Activated T-cell treated with anti-CD3 and anti-CD28 coated beads for 24 hours (primary cell): Measurements from ENCODE around the gene CST9.
"Not testable (repeated sequence)": the region's sequence is repeated elsewhere in the genome, so short reads cannot be mapped to it uniquely, and the experiment has no call there.

Experiments
- DNase-seq: peaks from one replicate; pipeline ENCODE4 v3.0.0-alpha.2; 2020; ENCODE audit warnings: low read depth

CST9 gene

DNA sequence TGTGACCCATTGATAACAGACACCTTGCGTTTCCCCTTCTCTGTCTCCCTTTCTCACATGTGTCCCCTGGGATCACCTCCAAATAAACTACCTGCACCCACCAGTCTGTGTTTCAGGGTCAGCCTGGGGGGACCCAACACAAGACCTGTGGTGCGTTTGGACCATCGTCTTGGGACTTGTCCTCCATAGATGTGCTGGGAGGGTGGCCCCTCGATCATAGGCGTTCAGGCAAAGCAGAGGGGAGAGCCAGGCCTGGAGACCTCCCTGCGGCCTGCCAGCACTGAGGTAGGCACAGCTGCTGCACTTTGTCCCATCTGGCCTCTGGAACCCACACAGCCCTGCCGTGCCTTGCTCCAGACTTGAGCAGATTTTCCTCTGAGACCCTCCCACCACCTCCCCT, 18.1 kb downstream of the CST9 start:
- no peak for DNase-seq

DNA sequence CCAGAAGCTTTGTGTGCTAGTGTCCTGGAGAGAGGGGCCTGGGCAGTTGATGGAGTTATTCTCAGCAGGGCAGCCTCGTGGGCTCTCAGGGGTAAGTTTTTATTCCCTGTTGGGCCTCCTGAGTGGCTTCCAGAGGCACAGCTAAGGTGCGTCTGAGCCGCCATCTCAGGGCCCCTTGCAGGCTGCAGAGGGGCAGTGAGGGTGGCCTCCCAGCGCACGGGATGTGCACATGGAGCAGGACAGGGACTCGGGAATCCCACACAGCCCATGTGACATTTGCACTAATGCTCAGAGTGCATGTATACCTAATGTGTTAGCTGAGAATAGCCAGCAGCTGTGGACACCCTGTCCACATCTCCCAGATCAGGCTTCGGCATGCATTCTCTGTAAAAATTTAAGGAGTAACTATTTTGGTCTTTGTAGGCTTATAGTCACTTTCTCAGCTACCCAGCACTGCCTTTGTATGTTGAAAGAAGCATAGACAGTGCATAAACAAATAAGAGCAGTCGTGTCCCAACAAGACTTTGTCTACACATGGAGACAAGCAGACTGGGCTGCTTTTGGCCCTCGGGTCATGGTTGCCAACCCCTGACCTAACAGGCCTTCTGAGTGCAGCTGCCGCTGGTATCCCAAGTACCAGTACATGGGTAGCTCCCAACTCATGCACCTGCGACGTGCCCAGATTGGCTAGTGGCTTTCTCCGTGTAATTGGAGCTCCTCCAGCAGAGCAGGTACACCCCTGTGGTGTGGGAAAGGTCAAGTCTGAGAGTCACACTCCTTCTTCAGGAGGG, 18.8 kb downstream of the CST9 start:
- no peak for DNase-seq

DNA sequence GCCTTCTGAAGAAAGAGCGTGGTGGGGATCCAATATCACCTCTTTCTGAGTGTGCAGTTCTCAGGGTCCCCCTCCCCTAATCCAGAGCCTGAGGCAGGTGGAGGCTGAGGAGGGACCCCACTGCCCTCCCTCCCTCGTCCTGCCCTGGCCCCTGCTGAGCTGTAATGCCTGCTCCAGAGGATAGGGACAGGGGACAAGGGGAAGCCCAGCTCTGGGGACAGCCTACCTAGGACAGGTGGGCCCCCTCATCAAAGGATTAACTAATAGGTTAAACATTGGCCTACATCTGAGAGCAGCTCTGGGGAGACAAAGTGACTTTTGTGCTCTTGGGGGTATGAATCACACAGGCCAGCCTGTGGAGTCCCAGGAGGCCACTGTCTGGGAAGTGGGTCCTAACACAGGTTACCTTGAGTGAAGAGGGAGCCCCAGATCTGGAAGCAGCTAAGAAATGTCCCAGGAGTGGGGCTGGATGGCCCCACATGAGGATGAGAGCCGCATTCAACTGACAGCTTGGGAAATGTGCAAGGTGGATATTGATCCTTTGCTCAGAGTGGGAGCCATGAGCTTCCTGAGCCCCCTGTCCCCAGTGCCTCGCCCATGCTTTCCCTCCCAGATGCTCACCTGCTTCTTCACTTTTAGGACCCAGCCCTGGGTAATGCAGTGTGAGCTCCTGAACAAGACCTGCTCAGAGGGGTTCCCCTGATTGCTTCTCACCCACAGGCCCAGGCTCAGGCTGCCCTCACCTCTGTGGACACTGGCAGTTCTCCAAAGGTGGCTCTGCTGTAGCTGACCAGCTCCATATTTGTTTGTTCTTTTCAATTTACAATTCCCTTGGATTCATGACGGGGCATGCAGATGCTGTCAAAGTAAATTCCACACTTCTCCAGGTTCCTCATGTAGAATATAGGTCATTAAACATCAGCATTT, 19.6 kb downstream of the CST9 start:
- DNase-seq, result no peak

DNA sequence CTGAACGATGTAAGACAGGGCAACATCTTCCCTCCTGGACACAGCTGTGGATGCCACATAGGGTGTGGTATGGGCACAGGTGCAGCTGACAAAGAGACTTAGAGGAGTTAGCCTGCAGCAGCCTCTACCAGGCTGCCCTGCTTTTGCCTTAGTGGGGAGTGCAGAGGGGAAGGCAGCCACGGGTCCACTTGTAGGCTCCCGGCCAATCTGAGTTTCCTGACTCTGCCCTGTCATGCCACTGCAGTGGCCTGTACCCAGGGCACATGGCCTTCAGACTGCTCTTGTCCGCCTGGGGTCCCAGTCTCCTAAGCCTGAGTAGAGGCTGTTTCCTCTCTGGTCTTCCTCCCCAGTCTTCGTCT, 20.3 kb downstream of the CST9 start:
- no peak for DNase-seq

DNA sequence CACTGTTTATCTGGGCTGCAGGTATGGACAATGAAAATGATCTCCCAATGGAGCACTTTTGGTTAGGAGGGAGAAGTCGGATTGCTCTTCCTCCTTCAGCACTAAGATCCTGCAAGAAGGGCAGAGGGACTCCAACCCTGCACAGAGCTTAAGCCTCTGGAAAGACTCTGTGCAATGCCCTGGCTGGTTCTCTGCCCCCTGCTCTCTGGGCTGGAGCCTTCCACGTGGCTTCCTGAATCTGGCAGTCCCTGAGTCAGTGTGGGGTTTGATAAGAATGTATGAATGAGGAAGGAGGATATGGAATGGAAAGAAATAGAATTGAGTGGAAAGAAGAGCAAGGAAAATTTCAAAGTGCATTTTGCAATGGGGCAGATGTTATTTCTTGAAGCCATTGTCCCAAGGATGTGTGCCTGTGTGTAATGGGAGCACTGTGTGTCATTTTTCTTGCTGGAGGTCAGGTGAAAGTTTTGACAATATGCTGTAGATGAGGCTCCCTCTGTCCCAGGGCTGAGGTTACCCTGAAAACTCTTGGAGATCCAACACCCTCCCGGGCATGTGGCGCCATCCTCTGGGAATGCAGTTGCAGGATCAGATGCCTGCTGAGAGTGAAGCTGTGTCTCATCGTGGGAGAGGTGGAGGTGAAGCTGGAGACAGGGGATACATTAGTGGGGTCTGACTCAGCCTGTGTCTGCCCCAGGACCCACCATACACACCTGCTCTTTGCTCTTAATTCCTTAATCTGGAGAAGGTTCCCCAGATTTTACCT, 21.1 kb downstream of the CST9 start:
- no peak for DNase-seq

DNA sequence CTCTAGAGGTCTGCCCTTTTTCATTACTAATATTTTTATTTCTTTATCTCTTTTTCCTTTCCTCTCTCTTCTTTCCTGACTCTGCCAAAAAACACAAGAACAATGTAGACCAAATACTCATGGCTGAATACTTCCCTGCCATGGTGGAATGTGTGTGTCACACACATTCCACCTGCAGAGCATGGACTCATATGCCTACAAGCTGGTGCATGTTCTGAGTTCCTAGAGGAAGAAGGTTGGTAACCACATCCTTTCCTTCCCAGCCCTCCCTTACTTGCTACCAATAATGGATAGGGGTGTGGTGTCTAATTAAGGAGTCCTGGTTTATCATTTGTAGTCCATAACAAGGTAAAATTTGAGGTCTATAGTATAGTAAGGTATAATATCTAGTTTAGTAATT, 22.2 kb downstream of the CST9 start:
- DNase-seq, result no peak

DNA sequence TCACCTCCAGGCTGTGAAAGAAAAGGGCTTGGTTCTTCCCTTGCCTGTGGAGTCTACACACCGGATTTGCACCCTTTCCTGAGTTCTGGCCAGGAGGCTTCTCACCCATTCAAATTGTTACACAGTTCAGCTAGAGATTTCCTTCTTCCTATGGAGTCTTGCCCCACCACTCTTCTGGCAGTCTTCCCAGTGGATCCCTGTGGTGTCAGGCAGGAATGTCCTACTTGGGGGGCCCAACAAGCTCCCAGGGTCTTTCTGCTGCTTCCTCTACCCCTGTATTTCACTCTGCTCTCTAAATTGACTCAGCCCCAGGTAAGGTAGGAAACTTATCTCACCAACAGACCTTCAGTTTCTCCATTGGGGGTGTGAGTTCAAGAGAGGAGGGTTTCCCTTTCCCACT, 23.4 kb downstream of the CST9 start:
- no peak for DNase-seq

DNA sequence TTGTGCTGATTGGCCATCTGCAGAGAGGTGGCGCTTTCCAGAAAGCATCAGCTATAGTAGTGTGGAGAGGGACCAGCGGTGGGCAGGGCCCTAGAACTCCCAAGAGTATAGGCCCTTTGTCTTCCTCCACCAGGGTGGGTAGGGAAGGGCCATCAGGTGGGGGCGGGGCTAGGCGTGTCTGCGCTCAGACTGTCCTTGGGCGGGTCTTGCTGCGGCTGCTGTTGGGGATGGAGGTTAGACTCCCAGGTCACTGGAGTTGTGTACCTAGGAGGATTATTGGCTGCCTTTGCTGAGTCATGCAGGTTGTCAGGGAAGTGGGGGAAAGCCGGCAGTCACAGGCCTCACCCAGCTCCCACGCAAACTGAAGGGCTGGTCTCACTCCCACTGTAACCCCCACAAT, 23.9 kb downstream of the CST9 start:
- not testable (repeated sequence) for DNase-seq

DNA sequence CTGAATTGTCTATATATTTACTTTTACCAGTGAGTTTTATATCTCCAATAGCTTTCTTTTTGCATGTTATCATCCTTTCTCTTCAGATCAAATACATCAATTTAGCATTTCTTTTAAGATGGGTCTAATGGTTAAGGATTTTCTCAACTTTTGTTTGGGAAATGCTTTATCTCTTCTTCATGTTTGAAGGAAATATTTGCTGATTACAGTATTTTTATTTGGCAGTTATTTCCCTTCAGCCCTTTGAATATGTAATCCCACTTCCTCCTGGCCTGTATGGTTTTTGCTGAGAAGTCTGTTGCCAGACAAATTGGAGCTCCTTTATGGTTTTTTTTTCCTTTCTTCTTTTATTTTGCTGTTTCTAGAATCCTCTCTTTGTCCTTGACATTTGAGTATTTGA, 30.7 kb downstream of the CST9 start:
- no peak for DNase-seq

DNA sequence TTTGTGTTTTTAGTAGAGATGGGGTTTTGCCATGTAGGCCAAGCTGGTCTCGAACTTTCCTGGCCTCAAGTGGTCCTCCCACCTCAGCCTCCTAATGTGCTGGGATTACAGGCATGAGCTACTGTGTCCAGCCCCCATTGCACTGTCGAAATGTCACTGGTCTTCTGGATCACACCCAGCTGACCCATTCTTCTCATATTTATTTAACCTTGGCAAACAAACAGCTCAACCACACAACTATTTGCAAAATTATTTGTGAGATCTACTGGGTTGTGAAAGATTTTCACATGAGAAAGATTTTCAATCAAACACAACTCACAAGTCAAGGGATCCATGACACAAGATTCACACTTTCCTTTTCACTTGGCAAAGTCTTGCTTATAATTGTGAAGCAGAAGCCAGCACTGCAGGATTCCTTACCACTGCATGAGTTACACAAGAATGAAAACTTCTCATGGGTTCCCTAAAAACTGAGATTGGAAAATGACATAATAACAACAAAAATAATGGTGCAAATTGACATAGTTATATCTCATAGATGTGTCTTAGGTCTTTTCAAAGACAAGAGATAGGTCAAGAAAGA, 35.4 kb downstream of the CST9 start:
- no peak for DNase-seq

DNA sequence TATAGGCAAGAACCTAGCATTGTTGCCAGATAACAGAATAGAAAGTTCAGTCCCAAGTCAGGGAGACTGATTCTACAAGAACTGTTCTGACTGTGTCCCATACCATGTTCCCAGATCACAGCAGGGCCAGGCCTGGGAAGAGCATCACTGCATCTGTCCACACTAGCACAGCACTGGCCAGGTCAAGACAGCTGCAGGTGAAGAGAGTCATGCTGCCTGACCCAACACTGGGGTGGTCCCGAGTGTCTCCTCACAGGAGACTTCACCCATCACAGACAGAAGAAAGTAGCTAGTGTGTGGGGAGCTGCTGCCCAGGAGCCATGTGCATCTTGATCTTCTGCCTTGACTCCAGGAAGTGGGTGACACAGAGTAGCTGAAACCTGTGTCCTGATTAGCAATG, 36.1 kb downstream of the CST9 start:
- DNase-seq, result no peak

DNA sequence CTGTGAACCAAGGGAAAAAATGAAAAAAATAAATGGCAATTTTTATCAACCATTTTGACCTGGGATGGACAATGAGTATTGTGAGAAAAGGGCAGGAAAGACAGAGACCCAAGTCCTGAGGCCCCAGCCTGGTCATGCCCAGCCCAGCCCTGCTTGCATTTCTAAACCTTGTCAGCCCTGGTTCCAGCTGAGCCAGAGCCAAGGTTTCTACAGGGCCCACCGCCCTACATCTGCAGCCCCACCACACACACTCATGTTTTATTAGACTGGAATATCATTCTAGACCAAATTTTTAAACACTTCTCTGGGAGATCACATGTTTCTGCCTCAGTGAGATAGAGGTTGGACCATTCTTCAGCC, 36.8 kb downstream of the CST9 start:
- no peak for DNase-seq

DNA sequence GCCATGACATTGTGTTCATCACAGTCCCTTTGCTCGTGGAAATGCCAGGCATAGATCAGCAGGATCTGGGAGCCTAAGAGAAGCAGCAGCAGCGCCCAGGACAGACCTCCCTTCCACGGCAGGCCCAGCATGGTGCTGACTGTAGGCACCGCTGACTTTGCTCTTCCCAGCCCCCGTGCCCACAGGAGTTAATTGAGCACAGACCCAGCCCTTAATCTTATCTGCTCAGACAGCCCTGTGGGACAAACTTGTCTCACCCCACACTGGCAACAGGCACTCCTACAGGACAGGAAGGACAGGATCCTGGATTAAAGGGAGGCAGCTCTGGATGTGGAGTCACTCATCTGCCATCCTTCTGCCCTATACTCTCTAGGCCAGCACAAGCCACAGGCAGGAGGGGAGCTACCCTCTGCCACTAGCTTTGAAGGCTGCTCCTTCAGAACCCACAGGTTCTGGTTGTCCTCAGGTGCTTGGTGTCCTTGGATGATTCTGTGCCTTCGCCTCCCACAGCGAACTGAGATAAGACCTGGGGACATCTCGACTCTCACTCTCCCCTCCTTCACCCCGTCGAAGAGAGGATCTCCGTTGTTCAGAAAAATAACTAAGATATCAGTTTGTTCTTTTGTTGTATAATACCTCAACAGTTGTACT, 37.3 kb downstream of the CST9 start, which contains the start of gene CST9L:
Gene CST9L, minus strand, starts transcription at position 165 of the 651 bp plus-strand sequence. Its CDS starts 34 bp downstream, at position 131.
- DNase-seq, result no peak

DNA sequence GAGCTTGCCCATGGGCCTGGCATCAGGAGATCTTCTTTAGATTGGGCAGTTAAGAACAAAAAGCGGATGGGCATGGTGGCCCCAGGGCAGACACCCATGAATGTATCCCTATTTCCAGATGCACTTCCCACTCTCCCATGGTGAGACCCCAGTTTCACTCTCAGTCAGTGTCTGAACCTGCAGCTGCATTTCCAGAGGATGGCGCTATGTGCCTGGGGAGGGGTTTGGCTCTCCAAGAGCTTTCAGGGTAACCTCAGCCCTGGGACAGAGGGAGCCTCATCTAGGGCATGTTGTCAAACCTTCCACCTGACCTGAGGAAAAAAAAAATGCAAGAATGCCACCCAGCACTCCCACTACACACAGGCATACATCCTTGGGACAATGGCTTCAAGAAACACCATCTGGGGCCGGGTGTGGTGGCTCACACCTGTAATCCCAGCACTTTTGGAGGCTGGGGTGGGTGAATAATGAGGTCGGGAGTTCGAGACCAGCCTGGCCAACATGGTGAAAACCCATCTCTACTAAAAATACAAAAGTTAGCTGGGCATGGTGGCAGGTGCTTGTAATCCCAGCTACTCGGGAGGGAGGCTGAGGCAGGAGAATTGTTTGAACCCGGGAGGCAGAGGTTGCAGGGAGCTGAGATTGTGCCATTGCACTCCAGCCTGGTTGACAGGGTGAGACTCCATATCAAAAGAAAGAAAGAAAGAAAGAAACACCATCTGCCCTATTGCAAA, 39.4 kb downstream of the CST9 start:
- DNase-seq, result no peak

DNA sequence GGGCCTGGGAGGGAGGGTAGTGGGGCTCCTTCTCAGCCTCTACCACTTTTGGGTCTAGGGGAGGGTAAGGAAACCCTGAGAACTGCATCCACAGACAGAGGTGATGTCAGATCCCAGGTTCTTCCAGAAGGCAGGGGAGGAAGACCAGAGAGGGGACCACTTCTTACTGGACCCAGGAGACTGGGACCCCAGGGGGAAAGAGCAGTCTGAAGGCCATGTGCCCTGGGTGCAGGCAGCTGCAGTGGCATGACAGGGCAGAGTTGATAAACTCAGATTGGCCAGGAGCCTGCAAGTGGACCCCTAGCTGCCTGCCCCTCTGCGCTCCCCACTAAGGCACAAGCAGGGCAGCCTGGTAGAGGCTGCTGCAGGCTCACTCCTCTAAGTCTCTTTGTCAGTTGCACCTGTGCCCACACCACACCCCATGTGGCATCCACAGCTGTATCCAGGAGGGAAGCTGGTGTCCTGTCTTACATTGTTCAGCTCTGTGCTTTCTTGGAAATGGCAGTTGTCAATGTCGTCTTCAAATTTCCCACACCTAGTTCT, 40.1 kb downstream of the CST9 start:
- DNase-seq, result no peak

DNA sequence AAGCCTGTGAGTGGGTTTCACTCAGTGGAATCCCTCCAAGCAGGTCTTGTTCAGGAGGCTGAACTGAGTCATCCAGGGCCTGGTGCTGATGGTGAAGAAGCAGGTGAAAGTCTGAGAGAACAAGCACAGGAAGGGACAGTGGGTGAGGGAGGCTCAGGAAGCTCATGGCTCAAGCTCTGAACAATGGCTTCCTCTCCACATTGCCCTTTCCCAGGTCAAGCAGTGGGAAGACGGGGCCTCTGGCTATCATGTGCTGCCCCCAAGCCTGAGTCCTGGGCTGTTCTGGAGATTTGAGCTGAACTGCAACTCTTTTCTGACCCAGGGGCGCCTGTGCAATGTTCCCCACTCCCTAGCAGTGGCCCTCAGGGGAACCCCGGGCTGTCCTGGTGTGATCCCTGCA, 40.8 kb downstream of the CST9 start:
- DNase-seq, result no peak

DNA sequence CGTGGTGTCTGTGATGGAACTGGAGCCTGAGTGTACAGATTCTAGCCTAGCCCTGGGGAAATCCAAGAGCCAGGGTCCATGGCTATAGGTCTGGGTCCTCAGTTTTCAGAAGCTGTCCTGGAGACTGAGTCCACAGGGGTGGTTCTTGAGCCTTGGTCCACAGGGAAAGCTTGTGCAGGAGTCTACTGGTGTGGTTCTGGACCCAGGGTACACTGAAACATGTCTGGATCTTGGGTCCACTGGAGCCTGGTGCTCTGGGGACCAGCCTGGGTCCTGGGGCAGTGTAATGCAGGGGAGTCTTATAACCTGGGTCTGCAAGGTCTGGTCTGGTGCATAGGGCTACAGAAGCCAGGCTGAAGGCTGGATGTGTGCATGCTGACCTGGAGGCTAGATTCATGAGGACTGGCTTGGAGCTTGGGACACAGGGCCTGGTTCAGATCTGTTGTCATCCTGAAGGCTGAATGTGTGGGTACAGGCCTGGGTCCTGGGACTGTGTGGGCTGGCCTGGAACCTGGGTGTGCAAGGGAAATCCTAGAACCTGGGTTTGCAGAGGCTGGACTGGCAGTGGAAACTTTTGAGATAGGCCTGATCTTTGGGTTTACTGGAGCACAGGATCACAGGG, 42.9 kb downstream of the CST9 start:
- DNase-seq, result no peak

DNA sequence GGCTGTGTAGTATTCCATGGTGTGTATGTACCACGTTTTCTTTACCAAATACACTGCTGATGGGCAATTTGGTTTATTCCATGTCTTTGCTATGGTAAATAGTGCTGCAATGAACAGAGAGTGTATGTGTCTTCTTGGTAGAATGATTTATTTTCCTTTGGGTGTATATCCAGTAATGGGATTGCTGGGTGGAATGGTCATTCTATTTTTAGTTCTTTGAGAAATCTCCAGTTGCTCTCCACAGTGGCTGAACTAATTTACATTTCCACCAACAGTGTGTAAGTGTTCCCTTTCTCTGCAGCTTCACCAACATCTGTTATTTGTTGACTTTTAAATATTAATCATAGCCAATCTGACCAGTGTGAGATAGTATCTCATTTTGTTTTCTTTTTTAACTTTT, 51.3 kb downstream of the CST9 start:
- DNase-seq, result no peak
